Type B pancreatic cell (in vitro differentiated cells): ENCODE measurements around the gene CCDC127. TPM values are rescaled to one million over a fixed set of nuclear protein-coding genes. Genes with fewer than 3 reads are reported as not detected.

ENCODE experiments used
- DNase-seq: peaks from one replicate; pipeline ENCODE4 v3.0.0; 2021; ENCODE audit warnings: mixed read lengths; ENCODE audit not compliant: unreplicated experiment; ENCODE audit errors: extremely low spot score
- H3K27ac Mint-ChIP-seq: 2 replicates; pipeline ENCODE4 v1.8.0; 2021; ENCODE audit warnings: mild to moderate bottlenecking, mixed read lengths
- H3K27me3 Mint-ChIP-seq: 2 replicates; pipeline ENCODE4 v1.8.0; 2021; ENCODE audit warnings: mixed read lengths
- H3K36me3 Mint-ChIP-seq: 2 replicates; pipeline ENCODE4 v1.8.0; 2021; ENCODE audit warnings: mixed read lengths
- H3K4me1 Mint-ChIP-seq: one replicate; pipeline ENCODE4 v1.8.0; 2021; ENCODE audit warnings: mixed read lengths; ENCODE audit not compliant: unreplicated experiment
- H3K4me3 Mint-ChIP-seq: 2 replicates; pipeline ENCODE4 v1.8.0; 2021; ENCODE audit warnings: mild to moderate bottlenecking, mixed read lengths
- H3K9me3 Mint-ChIP-seq: 2 replicates; pipeline ENCODE4 v1.8.0; 2021; ENCODE audit warnings: mixed read lengths
- total RNA-seq: library from RNA; stranded (reverse); gene quantifications from 2 replicates; pipeline ENCODE4 v1.2.1, GENCODE V29; 2021; ENCODE audit warnings: low replicate concordance
- TF ChIP-seq, protein P1 (sequence below): fragments of 200-600 bp; sonication (generic); conservative IDR thresholded peaks from 2 replicates; pipeline ENCODE4 v1.5.0; 2021; ENCODE audit warnings: antibody characterized with exemption, mild to moderate bottlenecking

Gene CCDC127
- total RNA-seq, 1 donor from 2014 or later, result 10.8 TPM

DNA sequence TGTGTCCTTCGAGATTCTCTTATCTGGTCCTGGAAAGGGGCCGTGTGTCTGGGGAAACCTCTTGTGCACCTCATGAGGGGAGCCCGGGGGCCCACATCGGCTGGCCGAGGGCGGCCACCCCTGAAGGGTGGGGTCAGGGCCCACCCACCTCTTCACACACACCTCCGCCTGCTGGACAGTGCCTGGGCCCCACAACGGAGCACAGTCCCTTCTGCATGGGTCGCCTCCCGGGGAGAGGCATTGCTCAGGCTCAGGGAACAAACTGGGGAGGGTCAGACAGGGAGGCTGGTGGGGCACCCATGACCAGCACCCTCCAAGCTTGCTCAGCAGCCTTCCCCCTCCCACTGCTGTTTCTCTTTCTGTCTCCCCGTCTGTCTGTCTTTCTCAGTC, 28.0 kb downstream of the CCDC127 start:
- Mint-ChIP-seq H3K4me1 (peaks cover 13% of the 10 kb centered on the region), H3K9me3 (no peaks in the 10 kb centered on the region), H3K36me3 (no peaks in the 10 kb centered on the region), H3K27me3 (no peaks in the 10 kb centered on the region), H3K27ac (no peak overlapping the region), H3K4me3 (no peak overlapping the region)
- DNase-seq, result no peak
- TF ChIP-seq, protein P1, sequence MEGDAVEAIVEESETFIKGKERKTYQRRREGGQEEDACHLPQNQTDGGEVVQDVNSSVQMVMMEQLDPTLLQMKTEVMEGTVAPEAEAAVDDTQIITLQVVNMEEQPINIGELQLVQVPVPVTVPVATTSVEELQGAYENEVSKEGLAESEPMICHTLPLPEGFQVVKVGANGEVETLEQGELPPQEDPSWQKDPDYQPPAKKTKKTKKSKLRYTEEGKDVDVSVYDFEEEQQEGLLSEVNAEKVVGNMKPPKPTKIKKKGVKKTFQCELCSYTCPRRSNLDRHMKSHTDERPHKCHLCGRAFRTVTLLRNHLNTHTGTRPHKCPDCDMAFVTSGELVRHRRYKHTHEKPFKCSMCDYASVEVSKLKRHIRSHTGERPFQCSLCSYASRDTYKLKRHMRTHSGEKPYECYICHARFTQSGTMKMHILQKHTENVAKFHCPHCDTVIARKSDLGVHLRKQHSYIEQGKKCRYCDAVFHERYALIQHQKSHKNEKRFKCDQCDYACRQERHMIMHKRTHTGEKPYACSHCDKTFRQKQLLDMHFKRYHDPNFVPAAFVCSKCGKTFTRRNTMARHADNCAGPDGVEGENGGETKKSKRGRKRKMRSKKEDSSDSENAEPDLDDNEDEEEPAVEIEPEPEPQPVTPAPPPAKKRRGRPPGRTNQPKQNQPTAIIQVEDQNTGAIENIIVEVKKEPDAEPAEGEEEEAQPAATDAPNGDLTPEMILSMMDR, result no peak

DNA sequence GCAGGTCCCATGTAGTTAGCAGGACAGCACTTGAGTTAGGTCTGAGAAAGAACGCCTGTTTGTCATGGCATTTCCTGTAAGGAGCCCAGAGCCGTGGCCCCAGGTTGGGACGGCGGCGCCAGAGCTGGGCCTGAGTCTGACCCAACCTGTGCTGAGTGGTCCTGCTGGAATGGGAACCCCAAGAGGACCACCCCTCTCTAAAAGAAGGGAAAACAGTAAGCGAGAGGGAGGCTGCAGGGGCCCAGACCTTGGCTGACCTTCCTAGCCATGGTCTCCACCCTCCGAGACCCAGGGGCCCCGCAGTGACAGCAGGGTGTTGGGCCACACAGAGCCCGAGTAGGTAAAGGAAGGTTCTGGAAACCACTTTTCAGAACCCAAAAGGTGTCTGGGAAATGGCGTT, 28.5 kb downstream of the CCDC127 start:
- TF ChIP-seq, protein P1, result no peak
- H3K27ac Mint-ChIP-seq, result no peak overlapping the region
- H3K4me3 Mint-ChIP-seq, result no peak overlapping the region
- H3K27me3 Mint-ChIP-seq, result no peaks in the 10 kb centered on the region
- H3K4me1 Mint-ChIP-seq, result peaks cover 16% of the 10 kb centered on the region
- H3K36me3 Mint-ChIP-seq, result no peaks in the 10 kb centered on the region
- no peaks in the 10 kb centered on the region for H3K9me3 Mint-ChIP-seq
- DNase-seq, result no peak

DNA sequence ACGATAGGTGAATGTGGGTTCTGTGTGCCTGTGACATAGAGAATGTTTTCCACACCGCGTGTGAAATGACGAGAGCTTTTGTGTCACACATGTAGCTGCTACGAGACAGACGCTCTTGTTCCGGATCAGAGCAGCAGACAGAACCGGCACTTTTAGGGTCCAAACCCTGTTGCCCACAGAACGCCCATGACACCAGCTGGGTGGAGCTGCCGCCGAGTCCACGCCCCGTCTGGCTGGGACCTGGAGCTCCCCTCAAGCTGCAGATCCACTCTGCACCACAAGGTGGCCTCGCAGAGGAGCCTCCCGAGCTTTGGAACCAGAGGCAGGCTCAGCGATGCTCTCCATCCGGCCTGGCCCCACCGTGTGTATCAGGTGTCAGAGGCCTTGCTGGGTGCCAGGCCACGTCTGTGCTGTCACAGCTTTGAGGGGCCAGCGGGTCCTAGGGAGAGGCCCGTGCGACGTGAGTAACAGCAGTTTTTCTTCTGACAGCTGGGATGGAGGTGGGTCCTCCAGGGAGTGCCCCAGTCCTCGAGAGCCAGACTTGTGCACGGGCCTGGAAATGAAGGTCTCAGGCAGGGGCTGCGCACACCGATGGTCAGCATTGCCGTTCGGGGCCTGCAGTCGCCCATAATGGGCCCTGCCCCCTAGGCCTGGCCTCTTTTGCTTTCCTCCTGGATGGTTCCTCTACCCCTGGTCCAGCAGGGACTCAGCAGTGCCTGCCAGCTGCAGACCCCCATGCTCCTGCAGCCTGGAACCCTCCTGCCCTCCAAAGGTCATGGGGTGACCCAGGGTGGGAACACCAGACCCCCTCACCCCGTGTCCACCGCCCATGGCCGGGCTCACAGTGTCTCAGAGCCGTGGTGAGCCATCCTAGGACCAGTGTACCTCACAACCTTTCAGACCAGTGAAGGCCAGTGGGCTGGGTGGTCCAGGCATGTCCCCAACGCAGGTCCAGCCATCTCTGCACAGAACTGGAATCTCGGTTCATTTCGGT, 29.2 kb downstream of the CCDC127 start:
- H3K36me3 Mint-ChIP-seq, result no peaks in the 10 kb centered on the region
- TF ChIP-seq, protein P1, result peak; percentile 92
- no peak overlapping the region for H3K27ac Mint-ChIP-seq
- no peaks in the 10 kb centered on the region for H3K9me3 Mint-ChIP-seq
- DNase-seq, result peak; percentile 90
- H3K4me3 Mint-ChIP-seq, result peak overlapping the region; percentile 47
- no peaks in the 10 kb centered on the region for H3K27me3 Mint-ChIP-seq
- peaks cover 16% of the 10 kb centered on the region for H3K4me1 Mint-ChIP-seq

DNA sequence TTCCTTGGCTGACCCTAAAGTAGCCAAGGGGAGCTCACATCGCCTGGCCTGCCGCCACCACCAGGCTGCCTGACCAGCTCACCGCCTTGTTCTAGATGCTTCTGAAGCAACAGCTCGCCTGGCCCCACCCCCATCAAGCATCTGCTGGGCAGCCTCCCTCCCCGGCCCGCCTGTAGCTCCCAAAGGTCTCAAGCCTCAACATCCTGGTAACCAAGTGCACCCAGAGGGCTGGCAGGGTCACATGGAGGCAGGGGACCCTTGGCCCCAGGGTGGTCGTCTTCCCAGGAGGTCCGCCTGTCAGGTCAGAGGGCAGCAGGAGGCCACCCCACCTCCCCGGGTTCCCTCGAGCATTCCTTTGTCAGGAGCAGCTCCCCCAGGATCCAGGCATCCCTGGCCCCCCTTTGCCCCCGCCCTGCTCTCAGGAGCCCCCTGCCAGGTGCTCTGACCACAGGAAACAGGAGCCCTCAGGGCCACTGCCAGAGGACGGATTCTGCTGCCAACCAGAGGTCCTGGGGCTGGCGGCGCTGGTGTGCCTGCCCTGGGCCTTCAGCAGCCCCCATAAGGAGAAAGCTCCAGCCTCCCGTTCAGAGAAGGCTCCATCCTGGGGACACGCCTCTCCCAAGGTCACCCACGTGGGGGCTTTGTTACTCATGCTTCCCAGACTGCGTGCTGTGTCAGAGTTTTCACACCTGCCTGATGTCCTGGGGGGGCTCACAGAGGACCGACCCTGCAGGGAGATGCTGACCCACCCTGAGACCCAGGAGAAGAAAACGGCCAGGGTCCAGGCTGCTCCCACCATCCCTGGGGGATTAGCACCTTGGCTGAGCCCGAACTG, 30.1 kb downstream of the CCDC127 start:
- DNase-seq, result no peak
- Mint-ChIP-seq H3K36me3 (no peaks in the 10 kb centered on the region), H3K9me3 (no peaks in the 10 kb centered on the region), H3K27ac (no peak overlapping the region), H3K4me1 (peaks cover 16% of the 10 kb centered on the region), H3K4me3 (no peak overlapping the region), H3K27me3 (no peaks in the 10 kb centered on the region)
- TF ChIP-seq, protein P1, result no peak

DNA sequence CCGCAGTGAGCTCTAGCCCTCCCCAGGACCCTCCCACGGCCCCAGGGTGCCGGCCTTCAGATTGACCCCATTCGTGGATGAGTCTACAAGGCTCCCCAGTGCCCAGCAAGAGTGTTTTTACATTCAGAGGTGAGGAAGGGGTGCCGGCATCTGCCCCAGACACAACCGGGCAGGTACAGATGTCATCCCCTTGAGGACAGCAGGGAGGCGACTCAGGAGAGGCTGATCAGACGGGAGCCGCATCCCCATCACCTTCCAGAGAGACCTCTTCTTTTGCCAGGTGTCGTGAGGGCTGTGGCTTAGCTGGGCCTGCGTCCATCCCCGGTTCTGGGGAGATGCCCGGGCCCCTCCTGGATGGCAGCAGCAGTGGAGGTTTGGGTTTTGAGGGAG, 30.9 kb downstream of the CCDC127 start:
- H3K4me3 Mint-ChIP-seq, result no peak overlapping the region

More for the DNA sequence above, 30.9 kb downstream of the CCDC127 start:
- no peak overlapping the region for H3K27ac Mint-ChIP-seq
- H3K36me3 Mint-ChIP-seq, result no peaks in the 10 kb centered on the region
- H3K27me3 Mint-ChIP-seq, result no peaks in the 10 kb centered on the region
- DNase-seq, result no peak
- TF ChIP-seq, protein P1, result no peak
- H3K9me3 Mint-ChIP-seq, result no peaks in the 10 kb centered on the region
- H3K4me1 Mint-ChIP-seq, result peaks cover 16% of the 10 kb centered on the region
